SK-N-SH treated with all-trans-retinoic acid at 6 μM for 48 hours (cell line): ENCODE results near the gene WDR83.
"Not testable (repeated sequence)": the region's sequence is repeated elsewhere in the genome, so short reads cannot be mapped to it uniquely, and the experiment has no call there.

ENCODE experiments used
- ATAC-seq: fragments of 200-7000 bp; cut with Tn5 transposase; 3 replicates; pipeline ENCODE4 v1.9.1; 2020; ENCODE audit warnings: mild to moderate bottlenecking, moderate library complexity
- ARNTL ChIP-seq: fragments of 450-650 bp; formaldehyde crosslinking; IDR thresholded peaks from 2 replicates; pipeline ENCODE4 v1.5.0; 2020; ENCODE audit warnings: low read depth, mild to moderate bottlenecking, moderate library complexity, borderline replicate concordance
- BACH2 ChIP-seq: fragments of 250-450 bp; sonication (Bioruptor Pico); IDR thresholded peaks from 2 replicates; pipeline ENCODE4 v1.9.0; 2021; ENCODE audit warnings: mild to moderate bottlenecking, borderline replicate concordance
- CSDC2 ChIP-seq: fragments of 250-450 bp; sonication (Bioruptor Pico); IDR thresholded peaks from 2 replicates; pipeline ENCODE4 v1.5.0; 2020; ENCODE audit warnings: mild to moderate bottlenecking, moderate library complexity
- ESRRG ChIP-seq: fragments of 250-450 bp; sonication (Bioruptor Pico); IDR thresholded peaks from 2 replicates; pipeline ENCODE4 v1.6.1; 2021; ENCODE audit warnings: mild to moderate bottlenecking
- GLIS3 ChIP-seq: fragments of 250-450 bp; sonication (Bioruptor Pico); IDR thresholded peaks from 2 replicates; pipeline ENCODE4 v1.5.0; 2020; ENCODE audit warnings: mild to moderate bottlenecking, moderate library complexity
- ISL1 ChIP-seq: fragments of 250-450 bp; sonication (Bioruptor Pico); IDR thresholded peaks from 2 replicates; pipeline ENCODE4 v2.1.2; 2022; ENCODE audit warnings: mild to moderate bottlenecking, moderate library complexity
- OSR1 ChIP-seq: fragments of 250-450 bp; sonication (Bioruptor Pico); IDR thresholded peaks from 2 replicates; pipeline ENCODE4 v1.8.0; 2022; ENCODE audit warnings: moderate library complexity, mild to moderate bottlenecking, inconsistent platforms
- PPARA ChIP-seq: fragments of 250-450 bp; sonication (Bioruptor Pico); IDR thresholded peaks from 2 replicates; pipeline ENCODE4 v1.5.0; 2020; ENCODE audit warnings: mild to moderate bottlenecking, borderline replicate concordance
- RARB ChIP-seq: fragments of 250-450 bp; sonication (Bioruptor Pico); IDR thresholded peaks from 2 replicates; pipeline ENCODE4 v1.8.0; 2021; ENCODE audit warnings: mild to moderate bottlenecking, moderate library complexity
- SNAI2 ChIP-seq: fragments of 250-450 bp; sonication (Bioruptor Pico); IDR thresholded peaks from 2 replicates; pipeline ENCODE4 v1.5.0; 2020; ENCODE audit warnings: mild to moderate bottlenecking, moderate library complexity
- TCF4 ChIP-seq: fragments of 250-450 bp; sonication (Bioruptor Pico); IDR thresholded peaks from 2 replicates; pipeline ENCODE4 v1.8.0; 2021; ENCODE audit warnings: mild to moderate bottlenecking, moderate library complexity, borderline replicate concordance
- TOX ChIP-seq: fragments of 250-450 bp; sonication (Bioruptor Pico); IDR thresholded peaks from 2 replicates; pipeline ENCODE4 v1.8.0; 2021; ENCODE audit warnings: mild to moderate bottlenecking, moderate library complexity, borderline replicate concordance
- ZC3H10 ChIP-seq: fragments of 250-450 bp; sonication (Bioruptor Pico); IDR thresholded peaks from 2 replicates; pipeline ENCODE4 v1.5.1; 2021; ENCODE audit warnings: mild to moderate bottlenecking, moderate library complexity
- ZFP3 ChIP-seq: fragments of 250-450 bp; sonication (Bioruptor Pico); IDR thresholded peaks from 2 replicates; pipeline ENCODE4 v1.5.0; 2020; ENCODE audit warnings: mild to moderate bottlenecking, moderate library complexity
- ZFP30 ChIP-seq: fragments of 450-650 bp; formaldehyde crosslinking; IDR thresholded peaks from 2 replicates; pipeline ENCODE4 v1.5.0; 2022; ENCODE audit warnings: mild to moderate bottlenecking, moderate library complexity
- ZNF565 ChIP-seq: fragments of 450-650 bp; formaldehyde crosslinking; conservative IDR thresholded peaks from 2 replicates; pipeline ENCODE4 v1.5.0; 2020; ENCODE audit warnings: low read depth, mild to moderate bottlenecking, moderate library complexity
- ZNF70 ChIP-seq: fragments of 450-650 bp; formaldehyde crosslinking; IDR thresholded peaks from 2 replicates; pipeline ENCODE4 v1.5.0; 2020; ENCODE audit warnings: mild to moderate bottlenecking, moderate library complexity
- ZNF8 ChIP-seq: fragments of 450-650 bp; formaldehyde crosslinking; IDR thresholded peaks from 2 replicates; pipeline ENCODE4 v1.5.0; 2020; ENCODE audit warnings: mild to moderate bottlenecking, moderate library complexity
- TF ChIP-seq, protein P1 (sequence below): fragments of 250-450 bp; sonication (Bioruptor Pico); IDR thresholded peaks from 2 replicates; pipeline ENCODE4 v1.5.1; 2020; ENCODE audit warnings: low read depth, mild to moderate bottlenecking, moderate library complexity
- TF ChIP-seq, protein P2 (sequence below): fragments of 250-450 bp; sonication (Bioruptor Pico); IDR thresholded peaks from 2 replicates; pipeline ENCODE4 v1.5.1; 2021; ENCODE audit warnings: mild to moderate bottlenecking, moderate library complexity
- TF ChIP-seq, protein P3 (sequence below): fragments of 250-450 bp; sonication (Bioruptor Pico); IDR thresholded peaks from 2 replicates; pipeline ENCODE4 v1.8.0; 2021; ENCODE audit warnings: low read depth, mild to moderate bottlenecking, moderate library complexity, borderline replicate concordance
- TF ChIP-seq, protein P4 (sequence below): fragments of 250-450 bp; sonication (Bioruptor Pico); IDR thresholded peaks from 2 replicates; pipeline ENCODE4 v1.5.0; 2020; ENCODE audit warnings: mild to moderate bottlenecking, moderate library complexity
- TF ChIP-seq, protein P5 (sequence below): fragments of 250-450 bp; sonication (Bioruptor Pico); IDR thresholded peaks from 2 replicates; pipeline ENCODE4 v1.8.0; 2020; ENCODE audit warnings: mild to moderate bottlenecking, moderate library complexity, borderline replicate concordance

WDR83 gene

DNA sequence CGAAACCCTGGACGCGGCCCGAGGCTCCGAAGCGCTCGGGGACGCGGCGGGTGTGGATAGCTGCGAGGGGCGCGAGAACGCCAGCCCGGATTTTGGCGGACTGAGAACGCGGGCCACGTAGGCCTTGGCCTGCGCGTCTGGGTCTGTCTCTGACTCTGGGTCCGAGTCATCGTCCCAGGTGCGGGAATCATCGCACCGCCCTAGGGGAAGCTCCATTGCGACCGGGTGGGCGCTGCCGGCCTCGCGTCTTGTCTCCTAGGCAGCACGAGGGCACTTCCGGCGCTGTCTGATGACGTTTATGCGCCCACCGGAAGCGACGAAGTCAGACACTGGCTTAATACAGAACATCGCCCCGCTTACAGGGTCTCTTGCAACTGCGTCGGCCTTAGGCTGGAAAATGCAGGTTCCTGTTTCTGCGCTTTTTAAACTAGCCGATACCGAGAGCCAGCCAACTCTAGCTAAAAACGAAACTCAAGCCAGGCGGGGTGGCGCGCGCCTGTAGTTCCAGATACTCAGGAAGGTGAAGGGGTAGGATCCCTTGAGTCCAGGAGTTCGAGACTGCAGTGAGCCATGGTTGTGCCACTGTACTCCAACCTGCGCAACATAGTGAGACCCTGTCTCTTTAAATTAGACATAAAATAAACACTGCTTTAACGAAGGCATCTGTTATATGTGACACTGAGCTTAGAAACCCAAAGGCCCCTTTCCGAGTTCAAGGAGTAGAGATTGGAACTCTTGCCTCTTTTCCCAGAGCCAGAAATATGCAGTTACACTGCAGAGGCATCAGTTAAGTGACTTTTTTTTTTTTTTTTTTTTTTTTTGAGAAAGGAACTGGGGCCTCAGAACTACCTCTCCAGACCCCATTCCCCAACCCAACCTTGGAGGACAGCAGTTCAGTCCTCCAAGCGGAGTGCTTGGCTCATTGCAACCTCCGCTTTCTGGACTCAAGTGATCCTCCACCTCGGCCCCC is 30.0 kb downstream of the WDR83 start, which contains the start of gene FBXW9:
Gene FBXW9 (minus strand): TSS at position 266 of the 970 bp plus-strand sequence. CDS start 50 bp downstream, at position 216.
- ATAC-seq = peak; percentile 91
- TF ChIP-seq TCF4 (no peak), ISL1 (no peak), ZFP30 (CRISPR knock-in tag) (no peak), ESRRG (CRISPR knock-in tag) (0 out of 2 replicates have a peak, but pooled peaks have one; percentile 73), RARB (CRISPR knock-in tag) (no peak; the same call in 1 of the 2 replicates), ZNF565 (CRISPR knock-in tag) (no peak), CSDC2 (CRISPR knock-in tag) (no peak), GLIS3 (CRISPR knock-in tag) (0 out of 2 replicates have a peak, but pooled peaks have one; percentile 26), TOX (CRISPR knock-in tag) (0 out of 2 replicates have a peak, but pooled peaks have one; percentile 5), ZNF8 (CRISPR knock-in tag) (0 out of 2 replicates have a peak, but pooled peaks have one; percentile 22), OSR1 (CRISPR knock-in tag) (no peak)

DNA sequence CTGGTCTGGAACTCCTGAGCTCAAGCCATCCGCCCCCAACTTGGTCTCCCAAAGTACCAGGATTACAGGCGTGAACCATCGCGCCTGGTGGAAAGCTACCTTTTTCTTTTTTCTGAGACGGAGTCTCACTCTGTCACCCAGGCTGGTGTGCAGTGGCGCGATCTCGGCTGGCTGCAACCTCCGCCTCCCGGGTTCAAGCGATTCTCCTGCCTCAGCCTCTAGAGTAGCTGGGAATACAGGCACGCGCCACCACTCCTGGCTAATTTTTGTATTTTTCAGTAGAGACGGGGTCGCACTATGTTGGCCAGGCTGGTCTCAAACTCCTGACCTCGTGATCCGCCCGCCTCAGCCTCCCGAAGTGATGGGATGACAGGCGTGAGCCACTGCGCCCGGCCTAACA is 30.8 kb downstream of the WDR83 start:
- ATAC-seq = not testable (repeated sequence)

DNA sequence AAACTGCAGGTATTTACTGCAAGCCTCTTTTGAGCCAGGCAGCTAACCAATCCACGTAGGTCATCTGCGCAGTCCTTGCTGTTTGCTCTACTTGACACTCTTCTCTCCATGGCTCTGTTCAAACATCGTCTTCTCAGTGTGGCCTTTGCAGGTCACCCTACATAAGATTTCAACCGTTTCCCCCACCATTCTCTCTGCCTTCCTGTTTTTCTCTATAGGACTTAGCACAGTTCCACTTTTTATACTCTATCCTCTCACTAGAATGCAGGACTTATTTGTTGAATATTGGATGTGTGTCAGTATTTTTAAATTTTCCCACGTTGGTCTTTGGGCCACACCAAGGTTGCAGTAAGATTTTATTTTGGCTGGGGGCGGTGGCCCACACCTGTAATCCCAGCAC is 31.5 kb downstream of the WDR83 start:
- no peak for ATAC-seq
- no peak for TF ChIP-seq PPARA
- no peak for TF ChIP-seq OSR1 (CRISPR knock-in tag)
- no peak for TF ChIP-seq ISL1
- TF ChIP-seq SNAI2 = no peak
- TF ChIP-seq ZFP30 (CRISPR knock-in tag) = no peak
- TF ChIP-seq ZNF70 (CRISPR knock-in tag) = no peak
- TF ChIP-seq TOX (CRISPR knock-in tag) = no peak
- no peak for TF ChIP-seq ZC3H10 (CRISPR knock-in tag)
- TF ChIP-seq, protein P1, sequence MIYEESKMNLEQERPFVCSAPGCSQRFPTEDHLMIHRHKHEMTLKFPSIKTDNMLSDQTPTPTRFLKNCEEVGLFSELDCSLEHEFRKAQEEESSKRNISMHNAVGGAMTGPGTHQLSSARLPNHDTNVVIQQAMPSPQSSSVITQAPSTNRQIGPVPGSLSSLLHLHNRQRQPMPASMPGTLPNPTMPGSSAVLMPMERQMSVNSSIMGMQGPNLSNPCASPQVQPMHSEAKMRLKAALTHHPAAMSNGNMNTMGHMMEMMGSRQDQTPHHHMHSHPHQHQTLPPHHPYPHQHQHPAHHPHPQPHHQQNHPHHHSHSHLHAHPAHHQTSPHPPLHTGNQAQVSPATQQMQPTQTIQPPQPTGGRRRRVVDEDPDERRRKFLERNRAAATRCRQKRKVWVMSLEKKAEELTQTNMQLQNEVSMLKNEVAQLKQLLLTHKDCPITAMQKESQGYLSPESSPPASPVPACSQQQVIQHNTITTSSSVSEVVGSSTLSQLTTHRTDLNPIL (CRISPR knock-in tag) = no peak
- TF ChIP-seq, protein P2, sequence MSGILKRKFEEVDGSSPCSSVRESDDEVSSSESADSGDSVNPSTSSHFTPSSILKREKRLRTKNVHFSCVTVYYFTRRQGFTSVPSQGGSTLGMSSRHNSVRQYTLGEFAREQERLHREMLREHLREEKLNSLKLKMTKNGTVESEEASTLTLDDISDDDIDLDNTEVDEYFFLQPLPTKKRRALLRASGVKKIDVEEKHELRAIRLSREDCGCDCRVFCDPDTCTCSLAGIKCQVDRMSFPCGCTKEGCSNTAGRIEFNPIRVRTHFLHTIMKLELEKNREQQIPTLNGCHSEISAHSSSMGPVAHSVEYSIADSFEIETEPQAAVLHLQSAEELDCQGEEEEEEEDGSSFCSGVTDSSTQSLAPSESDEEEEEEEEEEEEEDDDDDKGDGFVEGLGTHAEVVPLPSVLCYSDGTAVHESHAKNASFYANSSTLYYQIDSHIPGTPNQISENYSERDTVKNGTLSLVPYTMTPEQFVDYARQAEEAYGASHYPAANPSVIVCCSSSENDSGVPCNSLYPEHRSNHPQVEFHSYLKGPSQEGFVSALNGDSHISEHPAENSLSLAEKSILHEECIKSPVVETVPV = no peak

DNA sequence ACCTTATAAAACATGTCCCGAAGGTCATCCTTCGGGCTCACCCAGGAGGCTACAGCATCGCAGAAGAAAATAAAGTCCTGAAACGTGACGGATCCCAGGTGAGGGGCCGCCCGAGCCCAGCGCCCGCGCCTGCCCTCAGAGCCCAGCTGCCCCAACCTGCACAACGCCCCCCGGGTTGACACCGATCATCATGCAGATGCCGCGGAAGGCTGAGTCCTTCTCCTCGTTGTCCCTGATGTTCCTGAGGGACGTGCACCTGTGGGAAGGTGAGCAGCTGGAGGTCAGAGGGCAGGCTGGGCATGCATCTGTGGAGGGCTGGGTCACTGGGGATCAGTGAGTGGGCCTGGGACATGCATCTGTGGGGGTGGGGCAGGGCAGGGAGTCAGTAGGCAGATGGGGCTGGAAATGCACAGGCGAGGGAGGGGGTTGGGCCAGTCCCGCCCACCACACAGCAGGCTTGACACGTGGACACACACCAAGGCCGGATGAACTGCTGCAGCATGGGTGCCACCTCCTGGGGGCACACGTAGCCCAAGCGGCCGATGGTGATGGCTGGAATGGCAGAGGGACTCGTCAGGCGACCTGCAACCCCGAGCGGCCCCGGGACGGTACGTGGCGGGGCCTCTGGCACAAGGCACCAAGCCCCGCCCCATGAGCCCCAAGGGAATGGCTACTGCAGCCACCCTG is 35.1 kb downstream of the WDR83 start:
- no peak for ATAC-seq
- TF ChIP-seq ZNF70 (CRISPR knock-in tag) = no peak
- no peak for TF ChIP-seq TCF4
- TF ChIP-seq ZNF8 (CRISPR knock-in tag) = no peak
- no peak for TF ChIP-seq ZFP30 (CRISPR knock-in tag)
- TF ChIP-seq, protein P3, sequence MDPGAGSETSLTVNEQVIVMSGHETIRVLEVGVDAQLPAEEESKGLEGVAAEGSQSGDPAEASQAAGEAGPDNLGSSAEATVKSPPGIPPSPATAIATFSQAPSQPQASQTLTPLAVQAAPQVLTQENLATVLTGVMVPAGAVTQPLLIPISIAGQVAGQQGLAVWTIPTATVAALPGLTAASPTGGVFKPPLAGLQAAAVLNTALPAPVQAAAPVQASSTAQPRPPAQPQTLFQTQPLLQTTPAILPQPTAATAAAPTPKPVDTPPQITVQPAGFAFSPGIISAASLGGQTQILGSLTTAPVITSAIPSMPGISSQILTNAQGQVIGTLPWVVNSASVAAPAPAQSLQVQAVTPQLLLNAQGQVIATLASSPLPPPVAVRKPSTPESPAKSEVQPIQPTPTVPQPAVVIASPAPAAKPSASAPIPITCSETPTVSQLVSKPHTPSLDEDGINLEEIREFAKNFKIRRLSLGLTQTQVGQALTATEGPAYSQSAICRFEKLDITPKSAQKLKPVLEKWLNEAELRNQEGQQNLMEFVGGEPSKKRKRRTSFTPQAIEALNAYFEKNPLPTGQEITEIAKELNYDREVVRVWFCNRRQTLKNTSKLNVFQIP (CRISPR knock-in tag) = no peak
- TF ChIP-seq, protein P2 = no peak
- TF ChIP-seq GLIS3 (CRISPR knock-in tag) = no peak
- no peak for TF ChIP-seq OSR1 (CRISPR knock-in tag)
- TF ChIP-seq BACH2 (CRISPR knock-in tag) = no peak
- TF ChIP-seq ZC3H10 (CRISPR knock-in tag) = no peak
- TF ChIP-seq ZNF565 (CRISPR knock-in tag) = no peak
- TF ChIP-seq CSDC2 (CRISPR knock-in tag) = no peak
- no peak for TF ChIP-seq ZFP3 (CRISPR knock-in tag)
- TF ChIP-seq, protein P4, sequence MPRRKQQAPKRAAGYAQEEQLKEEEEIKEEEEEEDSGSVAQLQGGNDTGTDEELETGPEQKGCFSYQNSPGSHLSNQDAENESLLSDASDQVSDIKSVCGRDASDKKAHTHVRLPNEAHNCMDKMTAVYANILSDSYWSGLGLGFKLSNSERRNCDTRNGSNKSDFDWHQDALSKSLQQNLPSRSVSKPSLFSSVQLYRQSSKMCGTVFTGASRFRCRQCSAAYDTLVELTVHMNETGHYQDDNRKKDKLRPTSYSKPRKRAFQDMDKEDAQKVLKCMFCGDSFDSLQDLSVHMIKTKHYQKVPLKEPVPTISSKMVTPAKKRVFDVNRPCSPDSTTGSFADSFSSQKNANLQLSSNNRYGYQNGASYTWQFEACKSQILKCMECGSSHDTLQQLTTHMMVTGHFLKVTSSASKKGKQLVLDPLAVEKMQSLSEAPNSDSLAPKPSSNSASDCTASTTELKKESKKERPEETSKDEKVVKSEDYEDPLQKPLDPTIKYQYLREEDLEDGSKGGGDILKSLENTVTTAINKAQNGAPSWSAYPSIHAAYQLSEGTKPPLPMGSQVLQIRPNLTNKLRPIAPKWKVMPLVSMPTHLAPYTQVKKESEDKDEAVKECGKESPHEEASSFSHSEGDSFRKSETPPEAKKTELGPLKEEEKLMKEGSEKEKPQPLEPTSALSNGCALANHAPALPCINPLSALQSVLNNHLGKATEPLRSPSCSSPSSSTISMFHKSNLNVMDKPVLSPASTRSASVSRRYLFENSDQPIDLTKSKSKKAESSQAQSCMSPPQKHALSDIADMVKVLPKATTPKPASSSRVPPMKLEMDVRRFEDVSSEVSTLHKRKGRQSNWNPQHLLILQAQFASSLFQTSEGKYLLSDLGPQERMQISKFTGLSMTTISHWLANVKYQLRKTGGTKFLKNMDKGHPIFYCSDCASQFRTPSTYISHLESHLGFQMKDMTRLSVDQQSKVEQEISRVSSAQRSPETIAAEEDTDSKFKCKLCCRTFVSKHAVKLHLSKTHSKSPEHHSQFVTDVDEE (CRISPR knock-in tag) = no peak
- TF ChIP-seq ESRRG (CRISPR knock-in tag) = no peak
- TF ChIP-seq ARNTL (CRISPR knock-in tag) = no peak
- TF ChIP-seq PPARA = no peak
- TF ChIP-seq, protein P5, sequence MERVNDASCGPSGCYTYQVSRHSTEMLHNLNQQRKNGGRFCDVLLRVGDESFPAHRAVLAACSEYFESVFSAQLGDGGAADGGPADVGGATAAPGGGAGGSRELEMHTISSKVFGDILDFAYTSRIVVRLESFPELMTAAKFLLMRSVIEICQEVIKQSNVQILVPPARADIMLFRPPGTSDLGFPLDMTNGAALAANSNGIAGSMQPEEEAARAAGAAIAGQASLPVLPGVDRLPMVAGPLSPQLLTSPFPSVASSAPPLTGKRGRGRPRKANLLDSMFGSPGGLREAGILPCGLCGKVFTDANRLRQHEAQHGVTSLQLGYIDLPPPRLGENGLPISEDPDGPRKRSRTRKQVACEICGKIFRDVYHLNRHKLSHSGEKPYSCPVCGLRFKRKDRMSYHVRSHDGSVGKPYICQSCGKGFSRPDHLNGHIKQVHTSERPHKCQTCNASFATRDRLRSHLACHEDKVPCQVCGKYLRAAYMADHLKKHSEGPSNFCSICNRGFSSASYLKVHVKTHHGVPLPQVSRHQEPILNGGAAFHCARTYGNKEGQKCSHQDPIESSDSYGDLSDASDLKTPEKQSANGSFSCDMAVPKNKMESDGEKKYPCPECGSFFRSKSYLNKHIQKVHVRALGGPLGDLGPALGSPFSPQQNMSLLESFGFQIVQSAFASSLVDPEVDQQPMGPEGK (CRISPR knock-in tag) = no peak
